Endothelial cell of umbilical vein (primary cell): ENCODE measurements around the gene KRT33A.

Source experiments
- EZH2 ChIP-seq: IDR thresholded peaks from 2 replicates; pipeline ENCODE4 v1.6.1; 2012; ENCODE audit warnings: borderline replicate concordance, low read depth, mild to moderate bottlenecking, moderate library complexity, low read length, inconsistent platforms; ENCODE audit not compliant: severe bottlenecking
- TF ChIP-seq, protein P1 (sequence below), 2 donors: IDR thresholded peaks; 1 replicate in 1 of 2; 2 replicates in 1 of 2; pipeline ENCODE4 v1.5.1; 2011; ENCODE audit warnings: low read length in 2 of 2, mild to moderate bottlenecking in 2 of 2, moderate library complexity in 2 of 2, control low read depth in 1 of 2, inconsistent platforms in 1 of 2, low read depth in 1 of 2; ENCODE audit not compliant: insufficient read depth in 1 of 2; ENCODE audit errors: extremely low read depth in 1 of 2

DNA sequence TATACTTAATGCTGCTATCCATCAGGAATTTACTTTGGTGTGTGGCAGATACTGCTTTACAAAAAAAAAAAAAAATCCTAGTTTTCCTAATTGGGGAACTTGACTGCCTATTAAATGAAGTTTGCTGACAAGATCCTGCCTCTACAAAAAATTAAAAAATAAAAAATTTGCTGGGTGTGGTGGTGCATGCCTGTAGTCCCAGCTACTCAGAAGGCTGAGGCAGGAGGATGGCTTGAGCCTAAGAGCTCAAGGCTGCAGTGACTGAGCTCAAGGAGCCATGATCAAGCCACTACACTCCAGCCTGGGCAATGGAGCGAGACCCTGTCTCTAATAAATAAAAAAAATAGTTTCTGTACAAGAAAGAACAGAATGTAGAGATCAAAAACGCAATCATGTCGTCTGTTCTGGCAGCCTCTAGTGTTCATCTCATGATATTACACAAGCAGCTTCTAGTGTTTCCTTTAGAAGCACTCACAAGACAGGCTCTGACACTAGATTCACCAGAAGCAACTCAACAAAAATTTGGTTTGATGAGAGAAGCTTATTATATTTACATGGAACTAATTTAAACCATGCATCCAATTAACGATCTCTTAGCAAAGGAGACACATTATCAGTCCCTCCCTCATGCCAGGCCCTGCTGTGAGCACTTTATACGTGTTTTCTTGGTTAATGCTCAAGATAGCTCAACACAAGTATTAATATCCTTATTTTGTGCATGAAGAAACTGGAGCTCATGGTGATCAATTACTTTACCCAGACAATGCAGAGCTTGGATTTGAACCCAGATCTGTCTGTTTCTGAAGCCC lies 28.3 kb downstream of the KRT33A start:
- TF ChIP-seq, protein P1, sequence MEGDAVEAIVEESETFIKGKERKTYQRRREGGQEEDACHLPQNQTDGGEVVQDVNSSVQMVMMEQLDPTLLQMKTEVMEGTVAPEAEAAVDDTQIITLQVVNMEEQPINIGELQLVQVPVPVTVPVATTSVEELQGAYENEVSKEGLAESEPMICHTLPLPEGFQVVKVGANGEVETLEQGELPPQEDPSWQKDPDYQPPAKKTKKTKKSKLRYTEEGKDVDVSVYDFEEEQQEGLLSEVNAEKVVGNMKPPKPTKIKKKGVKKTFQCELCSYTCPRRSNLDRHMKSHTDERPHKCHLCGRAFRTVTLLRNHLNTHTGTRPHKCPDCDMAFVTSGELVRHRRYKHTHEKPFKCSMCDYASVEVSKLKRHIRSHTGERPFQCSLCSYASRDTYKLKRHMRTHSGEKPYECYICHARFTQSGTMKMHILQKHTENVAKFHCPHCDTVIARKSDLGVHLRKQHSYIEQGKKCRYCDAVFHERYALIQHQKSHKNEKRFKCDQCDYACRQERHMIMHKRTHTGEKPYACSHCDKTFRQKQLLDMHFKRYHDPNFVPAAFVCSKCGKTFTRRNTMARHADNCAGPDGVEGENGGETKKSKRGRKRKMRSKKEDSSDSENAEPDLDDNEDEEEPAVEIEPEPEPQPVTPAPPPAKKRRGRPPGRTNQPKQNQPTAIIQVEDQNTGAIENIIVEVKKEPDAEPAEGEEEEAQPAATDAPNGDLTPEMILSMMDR (IDR thresholded peaks at IDR 0.05; ENCODE audit: extremely low read depth in 1 of 2, insufficient read depth in 1 of 2, low read depth in 1 of 2, low read length in 2 of 2) = peak; percentile 40 to 69
- TF ChIP-seq EZH2 = no peak
